ENCODE data around the gene SDF2L1.

DNA sequence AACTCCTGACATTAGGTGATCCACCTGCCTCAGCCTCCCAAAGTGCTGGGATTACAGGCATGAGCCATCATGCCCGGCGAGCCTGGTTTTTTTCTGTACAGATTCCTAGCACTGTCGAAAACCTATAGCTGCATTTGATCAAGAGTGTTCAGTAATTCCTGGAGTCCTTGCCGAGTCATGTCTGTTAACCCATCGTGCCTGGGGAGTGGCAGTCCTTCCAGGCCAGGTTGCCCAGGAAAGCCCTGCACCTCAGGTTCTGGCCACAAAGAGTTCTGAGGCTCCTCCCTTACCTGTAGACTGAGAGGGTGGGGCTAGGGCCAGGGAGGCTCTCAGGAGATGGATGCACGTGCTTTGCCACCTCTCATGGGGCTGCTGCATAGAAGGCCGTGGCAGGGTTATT lies 29.2 kb upstream of the SDF2L1 start:
- TF ChIP-seq, protein P1, sequence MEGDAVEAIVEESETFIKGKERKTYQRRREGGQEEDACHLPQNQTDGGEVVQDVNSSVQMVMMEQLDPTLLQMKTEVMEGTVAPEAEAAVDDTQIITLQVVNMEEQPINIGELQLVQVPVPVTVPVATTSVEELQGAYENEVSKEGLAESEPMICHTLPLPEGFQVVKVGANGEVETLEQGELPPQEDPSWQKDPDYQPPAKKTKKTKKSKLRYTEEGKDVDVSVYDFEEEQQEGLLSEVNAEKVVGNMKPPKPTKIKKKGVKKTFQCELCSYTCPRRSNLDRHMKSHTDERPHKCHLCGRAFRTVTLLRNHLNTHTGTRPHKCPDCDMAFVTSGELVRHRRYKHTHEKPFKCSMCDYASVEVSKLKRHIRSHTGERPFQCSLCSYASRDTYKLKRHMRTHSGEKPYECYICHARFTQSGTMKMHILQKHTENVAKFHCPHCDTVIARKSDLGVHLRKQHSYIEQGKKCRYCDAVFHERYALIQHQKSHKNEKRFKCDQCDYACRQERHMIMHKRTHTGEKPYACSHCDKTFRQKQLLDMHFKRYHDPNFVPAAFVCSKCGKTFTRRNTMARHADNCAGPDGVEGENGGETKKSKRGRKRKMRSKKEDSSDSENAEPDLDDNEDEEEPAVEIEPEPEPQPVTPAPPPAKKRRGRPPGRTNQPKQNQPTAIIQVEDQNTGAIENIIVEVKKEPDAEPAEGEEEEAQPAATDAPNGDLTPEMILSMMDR (IDR thresholded peaks at IDR 0.05), result no peak
- no peak for TF ChIP-seq POLR2A (IDR thresholded peaks at IDR 0.05)

Data from body of pancreas (tissue), 4 donors.